ENCODE measurements around the gene STAT4.
"Not testable (repeated sequence)": the region's sequence is repeated elsewhere in the genome, so short reads cannot be mapped to it uniquely, and the experiment has no call there.

STAT4 gene

GRCh38 chr2:190996947-190997346, 153.8 kb downstream of the STAT4 start:
- H3K4me3 ChIP-seq (ENCODE audit: control insufficient read depth, low read depth, low read length), result no peak overlapping the region
- TF ChIP-seq CTCF (IDR thresholded peaks at IDR 0.05; ENCODE audit: control insufficient read depth, insufficient read depth, low read depth, low read length, missing control alignments), result no peak
- no peak for DNase-seq (ENCODE audit: low read depth)

- peak; percentile 80 for TF ChIP-seq CTCF (IDR thresholded peaks at IDR 0.05; ENCODE audit: control insufficient read depth, insufficient read depth, low read depth, low read length, missing control alignments)
- H3K4me3 ChIP-seq (ENCODE audit: control insufficient read depth, low read depth, low read length), result no peak overlapping the region
- DNase-seq (ENCODE audit: low read depth), result no peak
Measured at GRCh38 chr2:190996338-190996946, 154.4 kb downstream of the STAT4 start.

- not testable (repeated sequence) for DNase-seq (ENCODE audit: low read depth); H3K4me3 ChIP-seq (ENCODE audit: control insufficient read depth, low read depth, low read length)
Measured at GRCh38 chr2:190995315-190995714, 155.5 kb downstream of the STAT4 start.

- no peak for DNase-seq (ENCODE audit: low read depth)
- no peak overlapping the region for H3K4me3 ChIP-seq (ENCODE audit: control insufficient read depth, low read depth, low read length)
- no peak for TF ChIP-seq CTCF (IDR thresholded peaks at IDR 0.05; ENCODE audit: control insufficient read depth, insufficient read depth, low read depth, low read length, missing control alignments)
Measured at GRCh38 chr2:190994148-190994547, 156.6 kb downstream of the STAT4 start.

- DNase-seq (ENCODE audit: low read depth), result no peak
- no peak for TF ChIP-seq CTCF (IDR thresholded peaks at IDR 0.05; ENCODE audit: control insufficient read depth, insufficient read depth, low read depth, low read length, missing control alignments)
- no peak overlapping the region for H3K4me3 ChIP-seq (ENCODE audit: control insufficient read depth, low read depth, low read length)
Measured at GRCh38 chr2:190993292-190993643, 157.5 kb downstream of the STAT4 start.

- TF ChIP-seq CTCF (IDR thresholded peaks at IDR 0.05; ENCODE audit: control insufficient read depth, insufficient read depth, low read depth, low read length, missing control alignments), result no peak
- no peak for DNase-seq (ENCODE audit: low read depth)
- no peak overlapping the region for H3K4me3 ChIP-seq (ENCODE audit: control insufficient read depth, low read depth, low read length)
Measured at GRCh38 chr2:190990132-190990531, 160.7 kb downstream of the STAT4 start.

- no peak overlapping the region for H3K4me3 ChIP-seq (ENCODE audit: control insufficient read depth, low read depth, low read length)
- DNase-seq (ENCODE audit: low read depth), result no peak
- no peak for TF ChIP-seq CTCF (IDR thresholded peaks at IDR 0.05; ENCODE audit: control insufficient read depth, insufficient read depth, low read depth, low read length, missing control alignments)
Measured at GRCh38 chr2:190988910-190989309, 161.9 kb downstream of the STAT4 start.

All from AG09309 (cell line).